Measurements from ENCODE around the gene SPAG5.

DNA sequence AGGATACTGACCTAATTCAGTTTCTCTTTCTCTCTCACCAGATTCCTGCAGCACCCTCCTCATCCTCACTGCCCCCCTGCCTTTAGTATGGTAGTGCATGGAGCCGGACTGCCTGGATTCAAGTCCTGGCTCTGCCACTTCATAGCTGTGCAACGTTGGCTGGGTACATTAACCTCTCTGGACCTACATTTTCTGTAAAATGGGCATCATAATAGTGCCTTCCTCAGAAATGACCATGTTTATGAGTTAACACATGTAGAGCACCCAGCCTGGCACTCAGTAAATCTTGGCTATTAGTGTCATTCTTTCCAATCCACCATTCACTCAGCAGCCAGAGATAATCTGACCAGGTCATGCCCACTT lies 53.7 kb downstream of the SPAG5 start:
- TF ChIP-seq POLR2A (IDR thresholded peaks at IDR 0.05; ENCODE audit: low read depth, low read length) (no peak), ASH2L (IDR thresholded peaks at IDR 0.05; ENCODE audit: borderline replicate concordance, low read depth) (no peak), POU2F2 (IDR thresholded peaks at IDR 0.05; ENCODE audit: borderline replicate concordance, low read depth, low read length) (no peak), TAF1 (IDR thresholded peaks at IDR 0.05; ENCODE audit: borderline replicate concordance, low read depth, low read length) (no peak), NFIC (IDR thresholded peaks at IDR 0.05; ENCODE audit: low read depth, low read length) (no peak), BHLHE40 (IDR thresholded peaks at IDR 0.05; ENCODE audit: borderline replicate concordance in 1 of 2, low read depth in 2 of 2, low read length in 1 of 2) (no peak), EZH2 (IDR thresholded peaks at IDR 0.05; ENCODE audit: borderline replicate concordance, control insufficient read depth, low read depth, low read length) (no peak), SPI1 (IDR thresholded peaks at IDR 0.05; ENCODE audit: borderline replicate concordance, insufficient read depth, low read depth, low read length) (no peak)
- TF ChIP-seq, protein P1, sequence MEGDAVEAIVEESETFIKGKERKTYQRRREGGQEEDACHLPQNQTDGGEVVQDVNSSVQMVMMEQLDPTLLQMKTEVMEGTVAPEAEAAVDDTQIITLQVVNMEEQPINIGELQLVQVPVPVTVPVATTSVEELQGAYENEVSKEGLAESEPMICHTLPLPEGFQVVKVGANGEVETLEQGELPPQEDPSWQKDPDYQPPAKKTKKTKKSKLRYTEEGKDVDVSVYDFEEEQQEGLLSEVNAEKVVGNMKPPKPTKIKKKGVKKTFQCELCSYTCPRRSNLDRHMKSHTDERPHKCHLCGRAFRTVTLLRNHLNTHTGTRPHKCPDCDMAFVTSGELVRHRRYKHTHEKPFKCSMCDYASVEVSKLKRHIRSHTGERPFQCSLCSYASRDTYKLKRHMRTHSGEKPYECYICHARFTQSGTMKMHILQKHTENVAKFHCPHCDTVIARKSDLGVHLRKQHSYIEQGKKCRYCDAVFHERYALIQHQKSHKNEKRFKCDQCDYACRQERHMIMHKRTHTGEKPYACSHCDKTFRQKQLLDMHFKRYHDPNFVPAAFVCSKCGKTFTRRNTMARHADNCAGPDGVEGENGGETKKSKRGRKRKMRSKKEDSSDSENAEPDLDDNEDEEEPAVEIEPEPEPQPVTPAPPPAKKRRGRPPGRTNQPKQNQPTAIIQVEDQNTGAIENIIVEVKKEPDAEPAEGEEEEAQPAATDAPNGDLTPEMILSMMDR (IDR thresholded peaks at IDR 0.05 in 2 of 3, conservative IDR thresholded peaks at IDR 0.05 in 1 of 3; ENCODE audit: control insufficient read depth in 2 of 3, extremely low read depth in 1 of 3, insufficient read depth in 1 of 3, low read depth in 3 of 3, low read length in 3 of 3) = no peak
- TF ChIP-seq, protein P2, sequence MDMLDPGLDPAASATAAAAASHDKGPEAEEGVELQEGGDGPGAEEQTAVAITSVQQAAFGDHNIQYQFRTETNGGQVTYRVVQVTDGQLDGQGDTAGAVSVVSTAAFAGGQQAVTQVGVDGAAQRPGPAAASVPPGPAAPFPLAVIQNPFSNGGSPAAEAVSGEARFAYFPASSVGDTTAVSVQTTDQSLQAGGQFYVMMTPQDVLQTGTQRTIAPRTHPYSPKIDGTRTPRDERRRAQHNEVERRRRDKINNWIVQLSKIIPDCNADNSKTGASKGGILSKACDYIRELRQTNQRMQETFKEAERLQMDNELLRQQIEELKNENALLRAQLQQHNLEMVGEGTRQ (IDR thresholded peaks at IDR 0.05; ENCODE audit: borderline replicate concordance, low read depth, low read length) = no peak

Measured in GM12878 (cell line).